Measurements from ENCODE around the gene ATP11C.

The ATP11C gene

DNA sequence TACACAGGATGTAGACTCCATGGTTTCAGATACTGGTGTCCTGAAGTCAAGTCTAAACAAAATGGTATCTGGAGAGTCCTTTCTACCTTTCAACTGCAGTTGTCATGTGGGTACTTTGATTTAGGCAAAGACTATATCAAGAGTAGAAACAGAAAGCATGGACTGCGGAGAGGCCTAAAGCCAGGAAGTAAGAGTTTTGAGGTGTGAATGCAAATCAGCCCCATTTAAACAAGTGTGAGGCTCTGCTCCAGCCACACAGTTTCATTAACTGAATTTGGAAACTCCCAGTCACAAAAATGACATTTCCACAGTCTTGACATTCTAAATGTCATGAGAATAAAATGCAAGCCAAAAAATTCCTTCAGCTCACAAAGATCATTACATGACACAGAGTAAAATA, 137.7 kb downstream of the ATP11C start:
- Mint-ChIP-seq H3K4me1 (ENCODE audit: low read depth) (no peaks in the 10 kb centered on the region), H3K9me3 (no peaks in the 10 kb centered on the region), H3K36me3 (ENCODE audit: low read depth) (peaks cover 41% of the 10 kb centered on the region), H3K27me3 (no peaks in the 10 kb centered on the region), H3K4me3 (no peak overlapping the region), H3K27ac (no peak overlapping the region)
- intact Hi-C loops (cut with micrococcal nuclease), result no loop called here

DNA sequence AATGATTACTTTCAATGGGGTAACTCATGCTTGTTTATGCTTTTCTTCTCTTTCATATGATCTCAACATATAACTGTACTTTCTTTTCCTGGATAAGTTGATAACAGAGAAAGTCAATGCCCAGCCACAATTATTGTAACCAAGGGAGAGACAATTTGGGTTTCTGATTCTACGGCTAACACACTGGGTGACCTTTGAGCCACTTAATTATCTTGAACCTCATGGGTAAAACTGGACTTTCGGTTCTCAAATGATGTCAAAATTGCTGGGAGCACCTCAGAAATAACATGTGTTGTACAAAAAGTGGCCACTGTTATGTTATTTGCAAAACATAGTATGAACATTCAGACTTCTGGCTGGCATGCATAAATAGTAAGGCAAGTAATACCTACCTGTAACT, 145.3 kb downstream of the ATP11C start:
- H3K27me3 Mint-ChIP-seq, result no peaks in the 10 kb centered on the region
- H3K9me3 Mint-ChIP-seq, result no peaks in the 10 kb centered on the region
- H3K27ac Mint-ChIP-seq, result no peak overlapping the region
- H3K4me3 Mint-ChIP-seq, result no peak overlapping the region
- intact Hi-C loops (cut with micrococcal nuclease), result no loop called here
- H3K4me1 Mint-ChIP-seq (ENCODE audit: low read depth), result peaks cover 14% of the 10 kb centered on the region
- peaks cover 31% of the 10 kb centered on the region for H3K36me3 Mint-ChIP-seq (ENCODE audit: low read depth)

DNA sequence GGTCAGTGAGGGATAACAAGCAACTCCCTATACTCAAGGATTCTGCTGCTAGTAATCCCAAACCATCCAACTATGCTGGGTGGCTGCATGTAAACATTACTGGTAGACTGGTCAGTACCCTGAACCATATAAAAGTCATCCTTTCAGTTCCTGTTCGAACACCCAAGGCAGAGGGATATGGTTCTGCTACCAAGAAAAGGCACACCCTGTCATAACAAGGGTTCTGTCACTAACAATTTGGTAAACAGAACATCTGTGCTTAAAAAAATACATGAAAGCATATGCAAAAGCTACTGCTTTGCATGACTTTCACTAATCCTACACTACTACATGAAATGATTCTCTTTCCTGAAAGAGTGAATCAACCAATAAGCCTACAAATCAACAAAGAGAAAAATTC, 148.0 kb downstream of the ATP11C start:
- Mint-ChIP-seq H3K9me3 (no peaks in the 10 kb centered on the region), H3K4me1 (ENCODE audit: low read depth) (peaks cover 14% of the 10 kb centered on the region), H3K27ac (peak overlapping the region; percentile 35), H3K4me3 (no peak overlapping the region), H3K27me3 (no peaks in the 10 kb centered on the region), H3K36me3 (ENCODE audit: low read depth) (peaks cover 34% of the 10 kb centered on the region)
- intact Hi-C loops (cut with micrococcal nuclease), result loop anchor here (5.0 kb wide), 1 partner anchor 147 kb away; the partner anchor contains the start of gene ATP11C

DNA sequence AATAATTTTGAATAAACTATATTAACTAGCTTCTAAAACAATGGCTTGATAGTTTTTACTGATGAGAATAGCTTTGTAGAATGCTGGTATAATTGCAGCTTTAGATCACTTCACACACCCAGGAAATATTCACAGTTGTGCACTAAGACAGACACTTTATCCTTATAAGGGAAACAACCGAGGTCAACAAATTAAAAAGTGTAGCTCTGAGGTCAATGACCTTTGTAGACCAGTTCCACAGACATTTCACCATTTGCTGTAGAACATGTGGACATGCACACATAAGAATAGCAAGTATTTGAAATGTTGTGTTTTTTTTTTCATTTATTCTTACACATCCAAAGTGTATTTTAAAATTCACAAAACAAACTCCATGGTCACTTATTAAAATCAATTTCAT, 148.9 kb downstream of the ATP11C start:
- Mint-ChIP-seq H3K36me3 (ENCODE audit: low read depth) (peaks cover 38% of the 10 kb centered on the region), H3K9me3 (no peaks in the 10 kb centered on the region), H3K4me1 (ENCODE audit: low read depth) (peaks cover 14% of the 10 kb centered on the region), H3K27ac (peak overlapping the region; percentile 35), H3K27me3 (no peaks in the 10 kb centered on the region), H3K4me3 (no peak overlapping the region)
- intact Hi-C loops (cut with micrococcal nuclease), result loop anchor here (5.0 kb wide), 1 partner anchor 148 kb away; the partner anchor contains the start of gene ATP11C

DNA sequence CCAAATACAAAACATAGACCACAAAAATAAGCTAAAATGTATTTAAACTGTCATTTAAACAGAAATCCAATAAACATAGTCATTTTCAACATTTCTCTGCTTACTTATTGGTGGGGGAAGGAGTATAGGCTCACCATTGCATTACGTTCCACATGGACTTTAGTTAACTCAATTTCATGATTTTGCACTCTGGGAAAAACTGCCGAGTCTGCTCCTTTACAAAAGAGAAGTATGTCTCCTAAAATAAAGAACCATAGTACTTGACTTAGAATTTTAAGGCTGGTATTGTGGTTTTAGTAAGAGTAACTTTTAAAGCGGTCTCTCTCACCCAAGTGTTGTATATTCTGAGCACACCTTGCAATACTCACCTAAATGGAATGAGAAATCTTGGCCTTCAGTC, 149.8 kb downstream of the ATP11C start:
- no peak overlapping the region for H3K4me3 Mint-ChIP-seq
- no peaks in the 10 kb centered on the region for H3K9me3 Mint-ChIP-seq
- H3K27me3 Mint-ChIP-seq, result no peaks in the 10 kb centered on the region
- H3K4me1 Mint-ChIP-seq (ENCODE audit: low read depth), result peaks cover 14% of the 10 kb centered on the region
- H3K36me3 Mint-ChIP-seq (ENCODE audit: low read depth), result peaks cover 39% of the 10 kb centered on the region
- intact Hi-C loops (cut with micrococcal nuclease), result loop anchor here (5.0 kb wide), 1 partner anchor 149 kb away; the partner anchor contains the start of gene ATP11C
- peak overlapping the region; percentile 25 for H3K27ac Mint-ChIP-seq

DNA sequence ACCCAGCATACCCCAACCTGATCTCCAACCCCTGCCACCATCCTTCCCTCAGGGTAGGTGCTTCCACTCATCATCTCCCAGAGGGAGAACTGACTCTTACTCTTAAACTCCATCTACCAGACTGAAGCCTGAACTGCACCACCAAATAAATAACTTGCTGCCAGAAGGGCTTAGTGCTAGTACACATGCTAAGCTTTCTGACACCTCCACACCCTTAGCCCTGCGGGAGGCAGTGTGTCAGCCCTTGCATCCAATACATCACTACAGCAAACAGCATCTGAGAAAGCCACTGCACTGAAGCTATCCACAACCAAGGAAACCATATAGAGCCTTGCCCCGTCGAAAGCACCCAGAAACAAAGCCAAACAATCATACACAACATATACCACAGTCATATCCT, 156.3 kb downstream of the ATP11C start:
- H3K27me3 Mint-ChIP-seq, result no peaks in the 10 kb centered on the region
- peaks cover 9% of the 10 kb centered on the region for H3K9me3 Mint-ChIP-seq
- no peak overlapping the region for H3K27ac Mint-ChIP-seq
- intact Hi-C loops (cut with micrococcal nuclease), result no loop called here
- no peak overlapping the region for H3K4me3 Mint-ChIP-seq
- H3K4me1 Mint-ChIP-seq (ENCODE audit: low read depth), result no peaks in the 10 kb centered on the region
- H3K36me3 Mint-ChIP-seq (ENCODE audit: low read depth), result peaks cover 81% of the 10 kb centered on the region

DNA sequence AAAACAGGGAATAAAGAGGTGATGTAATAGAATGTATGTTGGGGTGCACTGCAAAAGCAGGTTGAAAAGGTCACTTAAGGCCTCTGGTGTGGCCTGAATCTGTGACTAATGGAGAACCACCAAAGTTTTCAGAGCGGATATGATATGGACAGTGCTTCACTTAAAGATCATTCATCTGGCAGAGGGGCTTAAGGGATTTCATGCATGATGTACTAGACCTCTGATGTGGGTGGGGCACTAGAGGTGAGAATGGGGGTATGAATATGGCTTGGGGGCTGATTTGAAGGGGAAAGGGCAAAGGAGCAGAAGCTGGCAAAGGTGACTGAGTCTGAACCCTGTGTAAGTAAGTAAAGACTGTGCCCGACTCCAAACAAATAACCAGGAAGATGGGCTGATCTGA, 162.5 kb downstream of the ATP11C start:
- Mint-ChIP-seq H3K9me3 (peaks cover 9% of the 10 kb centered on the region), H3K36me3 (ENCODE audit: low read depth) (peaks cover 50% of the 10 kb centered on the region), H3K4me3 (no peak overlapping the region), H3K27ac (no peak overlapping the region), H3K27me3 (no peaks in the 10 kb centered on the region), H3K4me1 (ENCODE audit: low read depth) (no peaks in the 10 kb centered on the region)
- intact Hi-C loops (cut with micrococcal nuclease), result no loop called here

DNA sequence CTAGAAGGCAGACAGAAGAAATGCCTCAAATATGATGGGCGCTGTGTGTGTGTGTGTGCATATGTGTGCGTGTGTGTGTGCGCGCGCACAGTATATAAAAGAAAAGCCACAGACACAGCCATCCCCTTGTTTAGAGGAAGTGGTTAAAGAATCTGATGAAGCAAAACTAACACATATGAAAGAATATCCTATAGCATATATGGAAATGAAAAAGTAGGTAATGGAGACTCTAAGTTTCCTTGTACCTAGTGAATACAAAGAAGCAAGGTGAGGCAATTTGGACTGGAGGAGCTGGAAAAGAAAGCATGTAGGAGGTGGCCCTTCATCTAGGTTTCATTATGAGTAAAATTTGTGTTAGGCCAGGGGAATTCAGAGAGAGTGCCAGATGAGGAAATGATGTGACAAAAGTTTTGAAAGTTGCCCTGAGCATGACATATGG, 166.3 kb downstream of the ATP11C start:
- H3K4me1 Mint-ChIP-seq (ENCODE audit: low read depth), result no peaks in the 10 kb centered on the region
- peaks cover 16% of the 10 kb centered on the region for H3K36me3 Mint-ChIP-seq (ENCODE audit: low read depth)
- intact Hi-C loops (cut with micrococcal nuclease), result no loop called here
- H3K27me3 Mint-ChIP-seq, result no peaks in the 10 kb centered on the region
- no peaks in the 10 kb centered on the region for H3K9me3 Mint-ChIP-seq
- no peak overlapping the region for H3K4me3 Mint-ChIP-seq
- H3K27ac Mint-ChIP-seq, result no peak overlapping the region

DNA sequence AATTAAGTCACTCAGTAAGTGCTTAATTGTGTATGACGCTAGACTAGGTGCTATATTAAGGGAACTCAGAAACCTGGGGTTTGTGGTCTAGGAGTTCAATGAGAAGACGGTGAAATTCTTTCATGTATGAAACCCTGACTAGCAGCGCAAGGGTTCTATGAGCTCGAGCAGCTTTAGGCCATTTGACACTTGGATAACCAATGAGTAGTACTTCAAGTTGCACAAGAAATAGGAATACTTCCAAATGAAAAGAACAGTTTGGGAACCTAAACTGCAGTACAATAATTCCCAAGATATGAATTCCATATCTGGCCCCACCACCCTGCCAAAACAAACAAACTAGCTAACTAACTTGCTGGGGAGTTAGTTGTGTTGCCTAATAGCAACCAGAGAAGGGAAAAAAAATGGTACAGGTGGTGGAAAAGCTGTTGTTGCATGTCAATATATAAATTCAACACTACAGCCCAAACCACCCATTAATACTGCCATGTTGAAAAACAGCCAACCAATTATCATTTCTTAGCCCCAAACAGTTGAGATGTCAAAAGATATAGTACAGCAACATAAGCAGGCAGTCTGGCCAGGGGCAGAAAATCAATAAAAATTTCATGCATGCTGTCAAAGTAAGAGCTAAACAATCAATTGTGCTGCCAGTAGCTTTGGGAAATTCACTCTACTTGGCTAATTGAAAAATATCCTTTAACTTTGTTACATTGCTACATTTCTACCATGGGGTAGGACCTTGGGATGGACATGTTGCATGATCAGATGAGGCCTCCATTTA, 170.3 kb downstream of the ATP11C start:
- no peaks in the 10 kb centered on the region for H3K4me1 Mint-ChIP-seq (ENCODE audit: low read depth)
- no peak overlapping the region for H3K4me3 Mint-ChIP-seq
- peaks cover 6% of the 10 kb centered on the region for H3K36me3 Mint-ChIP-seq (ENCODE audit: low read depth)
- no peaks in the 10 kb centered on the region for H3K9me3 Mint-ChIP-seq
- intact Hi-C loops (cut with micrococcal nuclease), result no loop called here
- no peak overlapping the region for H3K27ac Mint-ChIP-seq
- H3K27me3 Mint-ChIP-seq, result no peaks in the 10 kb centered on the region

DNA sequence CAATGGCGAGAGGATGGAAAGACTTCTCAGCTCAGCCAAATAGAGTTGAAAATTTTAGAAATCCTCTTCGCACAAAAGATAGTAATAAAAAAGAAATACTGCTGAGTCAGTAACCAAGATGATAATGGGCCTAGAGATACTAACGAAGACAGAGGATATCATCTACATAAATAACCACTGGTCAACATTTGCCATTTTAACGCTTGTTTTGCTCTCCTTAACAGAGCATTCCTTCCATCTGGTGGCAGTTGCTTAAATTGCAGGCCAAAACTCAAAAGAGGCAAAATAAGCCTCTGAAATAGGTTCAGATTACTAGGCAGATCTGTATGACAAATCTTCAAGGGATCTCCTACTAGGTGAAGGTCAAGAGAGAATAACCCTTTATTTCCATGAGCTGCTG, 173.2 kb downstream of the ATP11C start:
- intact Hi-C loops (cut with micrococcal nuclease), result no loop called here
- Mint-ChIP-seq H3K27me3 (no peaks in the 10 kb centered on the region), H3K36me3 (ENCODE audit: low read depth) (peaks cover 28% of the 10 kb centered on the region), H3K4me3 (no peak overlapping the region), H3K4me1 (ENCODE audit: low read depth) (no peaks in the 10 kb centered on the region), H3K27ac (no peak overlapping the region), H3K9me3 (peaks cover 8% of the 10 kb centered on the region)

DNA sequence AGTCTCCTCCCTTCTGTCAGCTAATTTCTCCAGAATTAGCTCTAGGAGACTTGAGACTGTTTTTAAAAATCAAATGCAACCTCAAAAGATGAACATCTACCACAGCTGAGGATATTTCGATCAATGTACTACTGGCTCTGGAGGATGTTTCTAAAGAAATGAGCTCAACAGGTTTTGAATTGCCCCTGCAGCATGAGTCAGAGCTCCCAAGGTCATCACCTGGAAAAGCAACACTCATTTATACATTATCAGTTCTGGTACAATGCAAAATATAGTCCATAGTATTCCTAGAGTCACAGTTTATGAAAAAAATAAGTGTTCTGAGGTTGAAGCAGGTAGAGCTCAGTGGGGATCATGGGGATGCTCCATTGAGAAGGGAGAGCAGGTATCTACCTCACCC, 174.0 kb downstream of the ATP11C start:
- H3K27ac Mint-ChIP-seq, result no peak overlapping the region
- H3K9me3 Mint-ChIP-seq, result peaks cover 17% of the 10 kb centered on the region
- no peaks in the 10 kb centered on the region for H3K4me1 Mint-ChIP-seq (ENCODE audit: low read depth)
- intact Hi-C loops (cut with micrococcal nuclease), result no loop called here
- H3K36me3 Mint-ChIP-seq (ENCODE audit: low read depth), result peaks cover 36% of the 10 kb centered on the region
- no peak overlapping the region for H3K4me3 Mint-ChIP-seq
- no peaks in the 10 kb centered on the region for H3K27me3 Mint-ChIP-seq

DNA sequence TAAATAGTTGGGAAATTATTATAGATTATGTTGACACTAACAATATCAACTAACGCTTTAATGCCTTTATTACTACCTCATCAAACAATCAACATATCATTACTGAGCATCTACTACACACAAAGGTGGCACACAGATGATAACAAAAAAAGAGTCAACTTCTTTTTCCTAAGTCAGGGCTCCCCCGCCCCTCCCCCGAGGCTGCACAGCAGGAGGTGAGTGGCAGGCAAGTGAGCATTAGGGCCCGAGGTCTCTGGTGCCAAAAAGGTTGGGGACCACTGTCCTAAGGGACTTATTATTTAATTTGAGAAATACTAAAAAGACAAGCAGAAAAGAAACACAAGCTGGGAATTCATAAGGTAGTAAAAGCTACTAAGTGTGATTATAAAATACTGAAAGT, 174.6 kb downstream of the ATP11C start:
- H3K27me3 Mint-ChIP-seq, result no peaks in the 10 kb centered on the region
- no peak overlapping the region for H3K4me3 Mint-ChIP-seq
- H3K36me3 Mint-ChIP-seq (ENCODE audit: low read depth), result peaks cover 42% of the 10 kb centered on the region
- peaks cover 22% of the 10 kb centered on the region for H3K9me3 Mint-ChIP-seq
- no peak overlapping the region for H3K27ac Mint-ChIP-seq
- intact Hi-C loops (cut with micrococcal nuclease), result no loop called here
- no peaks in the 10 kb centered on the region for H3K4me1 Mint-ChIP-seq (ENCODE audit: low read depth)

DNA sequence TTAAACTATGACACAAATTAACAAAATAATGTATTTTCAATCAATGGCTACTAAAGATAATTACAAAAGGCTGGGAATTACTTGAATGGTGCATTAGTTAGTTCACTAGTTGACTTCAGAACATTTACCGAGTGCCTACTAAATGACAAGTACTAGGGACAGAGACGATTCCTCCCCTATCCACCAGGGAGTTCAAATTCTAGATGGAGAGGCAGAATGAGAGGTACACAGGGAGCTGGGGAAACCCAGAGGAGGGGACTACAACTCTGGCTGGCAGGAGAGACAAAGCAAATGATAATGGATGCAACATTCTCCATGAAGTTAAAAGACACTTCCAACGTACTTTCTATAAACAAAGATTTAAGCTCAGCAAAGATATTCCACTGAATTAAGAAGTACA, 181.8 kb downstream of the ATP11C start:
- Mint-ChIP-seq H3K27ac (no peak overlapping the region), H3K4me1 (ENCODE audit: low read depth) (no peaks in the 10 kb centered on the region), H3K36me3 (ENCODE audit: low read depth) (peaks cover 49% of the 10 kb centered on the region), H3K9me3 (peaks cover 23% of the 10 kb centered on the region), H3K27me3 (no peaks in the 10 kb centered on the region), H3K4me3 (no peak overlapping the region)
- intact Hi-C loops (cut with micrococcal nuclease), result no loop called here

DNA sequence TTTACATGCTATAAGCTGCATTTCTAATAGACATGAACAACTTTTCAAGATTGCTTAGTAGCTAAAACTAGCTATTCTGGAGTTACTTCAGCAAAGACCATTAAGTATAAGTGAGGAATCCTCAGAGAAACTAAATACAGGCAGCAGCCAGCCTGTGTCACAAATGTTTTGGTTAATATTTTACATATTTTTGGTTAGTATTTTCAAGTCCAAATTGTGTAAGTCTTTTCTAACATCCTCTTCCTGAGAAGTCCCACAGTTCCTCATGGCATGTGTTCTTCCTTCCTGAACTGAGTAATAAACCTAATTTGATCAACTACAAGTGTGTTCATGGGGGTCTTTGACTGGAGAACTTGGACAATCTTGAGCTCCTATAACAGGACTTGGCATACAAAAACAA, 182.5 kb downstream of the ATP11C start:
- no peaks in the 10 kb centered on the region for H3K27me3 Mint-ChIP-seq
- H3K27ac Mint-ChIP-seq, result no peak overlapping the region
- peaks cover 22% of the 10 kb centered on the region for H3K9me3 Mint-ChIP-seq
- H3K4me3 Mint-ChIP-seq, result no peak overlapping the region
- H3K36me3 Mint-ChIP-seq (ENCODE audit: low read depth), result peaks cover 42% of the 10 kb centered on the region
- intact Hi-C loops (cut with micrococcal nuclease), result no loop called here
- no peaks in the 10 kb centered on the region for H3K4me1 Mint-ChIP-seq (ENCODE audit: low read depth)

DNA sequence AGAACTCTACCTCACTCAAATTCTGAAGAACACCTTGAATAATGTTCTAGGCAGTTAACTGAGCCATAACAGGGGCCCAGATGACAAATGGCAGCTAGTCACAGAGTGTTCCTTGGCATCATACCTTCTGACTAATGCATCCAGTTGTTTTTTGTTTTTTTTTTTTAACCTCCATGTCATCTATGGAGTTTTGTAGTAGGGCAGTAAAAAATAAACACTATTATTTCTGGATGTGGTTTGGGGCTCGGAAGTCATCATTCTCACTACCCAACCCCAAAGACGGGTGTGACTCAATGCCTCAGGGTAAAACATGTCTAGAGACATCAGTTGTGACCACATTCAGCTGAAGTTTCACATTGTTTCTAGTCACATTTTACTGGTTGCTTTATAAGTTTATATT, 193.7 kb downstream of the ATP11C start:
- Mint-ChIP-seq H3K4me1 (ENCODE audit: low read depth) (no peaks in the 10 kb centered on the region), H3K4me3 (no peak overlapping the region), H3K27me3 (no peaks in the 10 kb centered on the region), H3K9me3 (no peaks in the 10 kb centered on the region), H3K27ac (no peak overlapping the region), H3K36me3 (ENCODE audit: low read depth) (peaks cover 38% of the 10 kb centered on the region)
- intact Hi-C loops (cut with micrococcal nuclease), result no loop called here

Measured in dendritic cell treated with granulocyte-macrophage colony-stimulating factor and Interleukin-4, amounts not matched to agents 40 ng/mL and 50 ng/mL, for 4 days (primary cell).